AG04450 (cell line): ENCODE data around the gene ARL6IP5. TPM values are rescaled to one million over a fixed set of nuclear protein-coding genes. Genes with fewer than 3 reads are reported as not detected.

Source experiments
- CTCF ChIA-PET: fragments of 300-600, 350-600 bp; formaldehyde crosslinking; extraction: SDS; loops from one replicate; lab custom pipeline; 2022; ENCODE audit warnings: antibody characterized with exemption, inconsistent platforms; lab: Charles Lee
- POLR2A ChIA-PET: fragments of 350-600 bp; formaldehyde crosslinking; extraction: SDS; loops from one replicate; lab custom pipeline; 2021; ENCODE audit warnings: antibody characterized with exemption, inconsistent platforms; lab: Yijun Ruan, JAX
- DNase-seq: peaks from one replicate; pipeline ENCODE4 v3.0.0-alpha.2; 2011; ENCODE audit warnings: low read depth, low spot score
- H3K27ac ChIP-seq: one replicate; pipeline ENCODE4 v1.5.1; 2012; ENCODE audit warnings: low read depth, low read length, control low read depth
- H3K27me3 ChIP-seq: one replicate; pipeline ENCODE4 v1.6.0; 2012; ENCODE audit warnings: low read length; ENCODE audit not compliant: control insufficient read depth, insufficient read depth
- H3K4me3 ChIP-seq: 2 replicates; pipeline ENCODE4 v1.5.1; 2011; ENCODE audit warnings: mild to moderate bottlenecking, low read depth, low read length, control low read depth
- H3K9me3 ChIP-seq: 2 replicates; pipeline ENCODE4 v1.5.1; 2012; ENCODE audit warnings: low read length; ENCODE audit not compliant: control insufficient read depth, insufficient read depth
- polyA plus RNA-seq: library from polyadenylated mRNA; depleted of rRNA; stranded (reverse); fragments of >200 nt; gene quantifications from 2 replicates; pipeline ENCODE4 v1.2.3, GENCODE V29; 2011
- TF ChIP-seq, protein P1 (sequence below): IDR thresholded peaks from 2 replicates; pipeline ENCODE4 v1.5.1; 2011; ENCODE audit warnings: low read depth, low read length, control low read depth, inconsistent platforms

ARL6IP5 gene
- polyA plus RNA-seq, 1 experiment: 204 TPM

DNA sequence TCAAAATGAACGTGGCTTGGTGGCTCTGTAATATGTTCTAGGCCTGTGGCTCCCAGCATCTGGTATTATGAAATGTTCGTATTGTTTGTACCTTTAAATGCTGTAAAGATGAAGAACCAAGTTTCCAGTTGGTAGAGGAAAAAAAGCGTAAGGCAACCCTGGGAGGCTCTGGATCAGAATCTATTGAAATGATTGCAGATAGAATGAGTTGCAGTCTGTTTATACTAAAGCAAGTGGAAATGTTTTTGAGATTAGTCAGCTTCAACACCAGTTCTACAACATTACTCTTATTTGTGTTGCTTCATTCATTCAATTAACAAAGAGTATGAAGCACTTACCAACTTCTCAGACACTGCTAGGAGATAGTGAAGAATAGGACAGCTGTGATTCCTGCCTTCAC lies 5.3 kb downstream of the ARL6IP5 start:
- ChIA-PET CTCF (interaction anchor here (1.0 to 1.9 kb wide), 3 partner anchors 30 to 216 kb away, joined by 3 to 13 read pairs (median 5); partner anchors contain the start of gene EOGT), POLR2A (interaction anchor here (0.7 kb wide), 1 partner anchor 11 kb away, joined by 8 read pairs; no protein-coding TSS in a partner anchor)
- Histone ChIP-seq H3K27me3 (no peaks in the 10 kb centered on the region), H3K4me3 (no peak overlapping the region), H3K9me3 (no peaks in the 10 kb centered on the region), H3K27ac (peak overlapping the region; percentile 54)
- TF ChIP-seq, protein P1, sequence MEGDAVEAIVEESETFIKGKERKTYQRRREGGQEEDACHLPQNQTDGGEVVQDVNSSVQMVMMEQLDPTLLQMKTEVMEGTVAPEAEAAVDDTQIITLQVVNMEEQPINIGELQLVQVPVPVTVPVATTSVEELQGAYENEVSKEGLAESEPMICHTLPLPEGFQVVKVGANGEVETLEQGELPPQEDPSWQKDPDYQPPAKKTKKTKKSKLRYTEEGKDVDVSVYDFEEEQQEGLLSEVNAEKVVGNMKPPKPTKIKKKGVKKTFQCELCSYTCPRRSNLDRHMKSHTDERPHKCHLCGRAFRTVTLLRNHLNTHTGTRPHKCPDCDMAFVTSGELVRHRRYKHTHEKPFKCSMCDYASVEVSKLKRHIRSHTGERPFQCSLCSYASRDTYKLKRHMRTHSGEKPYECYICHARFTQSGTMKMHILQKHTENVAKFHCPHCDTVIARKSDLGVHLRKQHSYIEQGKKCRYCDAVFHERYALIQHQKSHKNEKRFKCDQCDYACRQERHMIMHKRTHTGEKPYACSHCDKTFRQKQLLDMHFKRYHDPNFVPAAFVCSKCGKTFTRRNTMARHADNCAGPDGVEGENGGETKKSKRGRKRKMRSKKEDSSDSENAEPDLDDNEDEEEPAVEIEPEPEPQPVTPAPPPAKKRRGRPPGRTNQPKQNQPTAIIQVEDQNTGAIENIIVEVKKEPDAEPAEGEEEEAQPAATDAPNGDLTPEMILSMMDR: no peak
- peak; percentile 52 for DNase-seq

- ChIA-PET CTCF (interaction anchor here (0.6 to 1.5 kb wide), 3 partner anchors 29 to 860 kb away, joined by 3 read pairs; no protein-coding TSS in a partner anchor), POLR2A (interaction anchor here (0.6 kb wide), 2 partner anchors 14 to 1630 kb away, joined by 5 to 6 read pairs; no protein-coding TSS in a partner anchor)
- Histone ChIP-seq H3K27ac (no peak overlapping the region), H3K4me3 (no peak overlapping the region), H3K9me3 (no peaks in the 10 kb centered on the region), H3K27me3 (no peaks in the 10 kb centered on the region)
- no peak for DNase-seq
- TF ChIP-seq, protein P1: no peak
Measured at GRCh38 chr3:69091389-69092029, 6.8 kb downstream of the ARL6IP5 start.

GRCh38 chr3:69092030-69092516 lies 7.3 kb downstream of the ARL6IP5 start:
- POLR2A ChIA-PET: no interaction called here
- TF ChIP-seq, protein P1: no peak

DNA sequence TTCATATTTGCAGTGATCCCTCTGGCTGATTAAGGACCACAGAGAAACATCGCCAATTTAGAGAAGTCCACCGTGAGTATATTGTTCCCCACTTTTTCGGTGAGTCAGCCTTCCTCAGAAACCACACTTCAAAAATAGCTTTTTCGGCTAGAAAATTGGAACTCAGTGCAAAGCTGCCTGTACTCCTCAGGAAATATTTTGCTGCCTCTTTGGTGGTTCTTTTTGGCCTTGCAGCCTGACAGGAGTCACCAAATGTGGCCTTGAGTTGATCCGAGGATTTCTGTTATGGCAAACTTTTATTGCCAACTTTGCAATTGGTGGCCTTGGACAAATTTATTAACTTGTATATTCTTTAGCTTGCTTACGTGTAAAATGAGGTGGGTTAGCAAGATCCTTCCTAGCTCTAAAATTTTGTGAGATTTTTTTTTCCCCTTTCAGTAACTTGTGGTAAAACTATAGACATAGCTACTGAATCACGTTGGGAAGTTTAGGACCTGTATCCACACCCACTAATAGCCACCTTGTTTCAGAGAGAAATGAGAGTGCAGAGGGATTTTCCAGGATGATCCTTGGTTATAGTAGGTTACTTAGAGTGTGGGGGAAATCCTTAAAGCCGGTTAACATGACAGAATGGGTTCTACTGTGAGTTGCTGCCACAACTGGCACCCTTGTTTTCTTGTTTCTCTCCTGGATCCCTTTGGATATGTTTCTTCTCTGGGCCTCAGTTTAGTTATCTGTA lies 9.9 kb downstream of the ARL6IP5 start:
- DNase-seq: no peak
- ChIA-PET CTCF (interaction anchor here (2.7 kb wide), 1 partner anchor 26 kb away, joined by 13 read pairs; no protein-coding TSS in a partner anchor), POLR2A (no interaction called here)
- TF ChIP-seq, protein P1: no peak
- no peak overlapping the region for H3K4me3 ChIP-seq
- no peaks in the 10 kb centered on the region for H3K9me3 ChIP-seq
- H3K27me3 ChIP-seq: no peaks in the 10 kb centered on the region
- peak overlapping the region; percentile 42 for H3K27ac ChIP-seq

More at GRCh38 chr3:69092030-69092516, 7.3 kb downstream of the ARL6IP5 start:
- H3K27me3 ChIP-seq: no peaks in the 10 kb centered on the region
- H3K27ac ChIP-seq: no peak overlapping the region
- no peak overlapping the region for H3K4me3 ChIP-seq
- DNase-seq: no peak
- CTCF ChIA-PET: interaction anchor here (1.0 to 1.5 kb wide), 2 partner anchors 29 to 214 kb away, joined by 3 read pairs; no protein-coding TSS in a partner anchor
- no peaks in the 10 kb centered on the region for H3K9me3 ChIP-seq
